ENCODE results near the gene DOK4.

DOK4 gene

DNA sequence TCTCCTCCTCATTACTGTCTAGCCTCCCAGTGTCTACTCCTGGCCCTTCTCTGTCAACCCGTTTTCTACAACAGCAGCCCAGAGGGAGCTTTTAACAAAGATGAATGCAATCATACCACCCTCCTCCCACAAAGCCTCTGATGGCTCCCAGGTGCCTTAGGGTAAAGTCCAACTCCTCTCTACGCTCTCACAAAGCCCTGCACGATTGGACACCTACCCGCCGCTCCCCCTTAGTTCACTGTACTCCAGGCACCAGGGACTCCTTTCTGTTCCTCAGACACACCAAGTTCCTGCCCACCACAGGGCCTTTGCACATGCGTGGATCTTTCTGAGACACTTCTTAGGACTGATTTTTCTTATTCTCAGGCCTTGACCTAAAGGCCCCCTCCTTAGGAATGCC lies 32.6 kb upstream of the DOK4 start:
- DNase-seq (ENCODE audit: low read depth) = no peak

- no peak for DNase-seq (ENCODE audit: low read depth)
Measured at GRCh38 chr16:57518520-57518919, 32.2 kb upstream of the DOK4 start.

DNA sequence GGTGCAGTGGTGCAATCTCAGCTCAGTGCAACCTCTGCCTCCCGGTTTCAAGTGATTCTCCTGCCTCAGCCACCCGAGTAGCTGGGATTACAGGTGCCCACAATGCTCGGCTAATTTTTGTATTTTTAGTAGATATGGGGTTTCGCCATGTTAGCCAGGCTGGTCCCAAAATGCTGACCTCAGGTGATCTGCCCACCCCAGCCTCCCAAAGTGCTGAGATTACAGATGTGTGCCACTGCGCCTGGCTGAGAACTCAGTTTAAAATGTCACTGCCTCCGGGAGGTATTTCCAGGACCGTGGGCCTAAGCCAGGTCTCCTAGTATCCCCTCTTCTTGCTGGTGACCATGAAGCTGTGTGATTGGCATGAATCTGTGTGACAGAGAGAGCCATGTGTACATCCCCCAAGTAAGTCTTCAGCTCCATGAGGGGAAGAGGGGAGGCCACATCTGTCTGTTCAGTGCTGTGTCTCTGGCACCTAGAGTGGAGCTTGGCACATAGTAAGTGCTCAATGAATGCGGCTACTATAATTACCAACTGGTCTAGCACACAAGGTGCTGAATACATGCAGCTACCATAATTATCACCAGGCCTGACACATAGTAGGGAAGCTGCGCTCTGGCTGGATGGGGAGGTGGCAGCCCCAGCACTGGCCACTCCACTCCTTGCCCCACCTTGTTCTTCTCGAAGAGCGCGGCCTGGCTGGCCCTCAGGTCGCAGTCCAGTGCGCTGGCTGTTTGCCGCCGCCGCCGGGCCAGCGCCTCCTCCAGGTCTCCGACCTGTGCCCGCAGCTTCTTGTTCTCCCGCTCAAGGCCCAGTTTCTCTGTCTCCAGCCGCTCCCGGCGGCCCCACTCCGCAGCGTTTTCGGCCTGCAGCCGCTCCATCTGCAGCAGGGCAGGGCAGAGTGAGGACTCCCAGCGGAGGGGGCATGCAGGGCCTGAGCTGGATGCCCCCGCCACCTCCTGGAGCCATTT lies 31.4 kb upstream of the DOK4 start:
- no peak for DNase-seq (ENCODE audit: low read depth)

DNA sequence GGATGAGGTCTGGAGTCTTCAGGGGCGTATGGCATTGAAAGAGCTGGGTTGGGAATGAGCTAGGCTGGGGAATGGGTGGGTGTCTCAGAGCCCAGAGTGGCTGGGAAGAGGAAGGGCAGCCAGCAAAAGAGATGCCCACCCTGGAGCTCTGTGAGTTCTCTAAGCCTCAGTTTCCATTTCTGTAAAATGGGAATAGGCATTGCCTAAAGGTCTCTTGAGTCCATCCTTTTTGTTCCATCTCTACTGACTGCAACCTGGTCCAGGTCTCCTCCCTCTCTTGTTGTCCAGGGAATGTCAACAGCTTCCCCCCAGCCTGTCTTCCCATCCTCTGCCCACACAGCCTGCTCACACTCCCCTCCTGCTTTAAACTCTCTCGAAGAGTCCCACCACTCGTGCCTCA lies 30.5 kb upstream of the DOK4 start:
- DNase-seq (ENCODE audit: low read depth) = no peak

DNA sequence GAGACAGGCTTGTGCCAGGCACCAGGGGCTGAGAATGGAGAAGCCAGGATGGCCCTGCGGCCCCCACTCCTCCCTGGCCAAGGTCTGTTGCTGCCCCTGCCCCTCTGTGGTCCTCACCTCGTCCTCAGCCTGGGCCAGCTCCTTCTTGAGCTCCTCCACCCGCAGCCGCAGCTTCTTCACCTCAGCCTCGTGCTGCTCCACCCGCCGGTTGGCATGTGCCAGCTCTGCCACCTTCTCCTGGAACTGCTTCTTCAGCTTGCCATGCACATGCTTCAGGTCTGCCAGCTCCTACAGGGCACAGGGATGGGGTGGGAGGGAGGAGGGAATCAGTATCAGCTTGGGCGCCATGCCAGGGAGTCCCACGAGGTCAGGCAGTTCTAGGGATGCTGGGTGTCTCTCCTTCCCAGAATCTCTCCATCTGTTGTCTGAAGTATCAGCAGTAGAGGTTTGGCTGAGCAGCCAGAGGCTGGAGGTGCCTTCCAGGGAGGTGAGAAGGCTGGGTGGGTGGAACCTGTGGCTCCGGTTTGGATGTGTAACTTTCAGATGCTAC lies 30.0 kb upstream of the DOK4 start:
- DNase-seq (ENCODE audit: low read depth) = no peak

GRCh38 chr16:57514791-57515600 lies 28.7 kb upstream of the DOK4 start:
- no peak for DNase-seq (ENCODE audit: low read depth)

- no peak for DNase-seq (ENCODE audit: low read depth)
Measured at GRCh38 chr16:57514371-57514770, 28.1 kb upstream of the DOK4 start.

- DNase-seq (ENCODE audit: low read depth) = peak; percentile 28
Measured at GRCh38 chr16:57513371-57514102, 27.2 kb upstream of the DOK4 start.

DNA sequence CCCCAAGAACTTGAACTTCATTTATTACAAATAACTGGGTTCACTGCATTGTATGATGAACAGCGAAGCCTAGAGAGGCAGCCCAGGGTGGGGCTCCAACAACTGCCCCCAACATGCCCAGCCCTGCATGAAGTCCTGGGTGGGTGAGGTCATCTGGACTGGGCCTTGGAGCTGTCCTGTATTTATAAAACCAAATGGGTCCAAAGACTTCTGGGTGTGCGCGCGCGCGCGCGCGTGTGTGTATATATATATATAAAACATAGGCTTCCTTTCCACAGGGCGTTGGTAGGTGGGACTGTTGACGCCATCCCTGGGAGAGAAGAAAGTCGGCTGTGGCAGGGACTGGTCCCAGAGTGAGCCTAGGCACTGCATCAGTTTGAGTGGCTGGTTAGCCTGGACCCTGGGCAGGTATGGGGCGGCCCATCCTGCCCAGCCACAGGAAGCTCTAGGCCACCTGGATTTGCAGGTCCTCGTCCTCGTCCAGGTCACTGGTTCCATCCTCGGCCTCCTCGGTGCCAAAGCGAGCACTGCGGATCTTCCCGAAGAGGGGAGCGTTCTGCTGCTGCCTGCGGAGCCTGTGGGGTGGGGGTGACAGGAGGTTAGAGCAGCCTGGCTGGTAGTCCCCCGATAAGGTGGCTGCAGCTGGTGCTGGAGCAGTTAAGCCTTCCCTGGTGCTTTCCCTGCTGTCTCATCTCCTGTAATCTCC lies 26.2 kb upstream of the DOK4 start:
- DNase-seq (ENCODE audit: low read depth) = no peak

DNA sequence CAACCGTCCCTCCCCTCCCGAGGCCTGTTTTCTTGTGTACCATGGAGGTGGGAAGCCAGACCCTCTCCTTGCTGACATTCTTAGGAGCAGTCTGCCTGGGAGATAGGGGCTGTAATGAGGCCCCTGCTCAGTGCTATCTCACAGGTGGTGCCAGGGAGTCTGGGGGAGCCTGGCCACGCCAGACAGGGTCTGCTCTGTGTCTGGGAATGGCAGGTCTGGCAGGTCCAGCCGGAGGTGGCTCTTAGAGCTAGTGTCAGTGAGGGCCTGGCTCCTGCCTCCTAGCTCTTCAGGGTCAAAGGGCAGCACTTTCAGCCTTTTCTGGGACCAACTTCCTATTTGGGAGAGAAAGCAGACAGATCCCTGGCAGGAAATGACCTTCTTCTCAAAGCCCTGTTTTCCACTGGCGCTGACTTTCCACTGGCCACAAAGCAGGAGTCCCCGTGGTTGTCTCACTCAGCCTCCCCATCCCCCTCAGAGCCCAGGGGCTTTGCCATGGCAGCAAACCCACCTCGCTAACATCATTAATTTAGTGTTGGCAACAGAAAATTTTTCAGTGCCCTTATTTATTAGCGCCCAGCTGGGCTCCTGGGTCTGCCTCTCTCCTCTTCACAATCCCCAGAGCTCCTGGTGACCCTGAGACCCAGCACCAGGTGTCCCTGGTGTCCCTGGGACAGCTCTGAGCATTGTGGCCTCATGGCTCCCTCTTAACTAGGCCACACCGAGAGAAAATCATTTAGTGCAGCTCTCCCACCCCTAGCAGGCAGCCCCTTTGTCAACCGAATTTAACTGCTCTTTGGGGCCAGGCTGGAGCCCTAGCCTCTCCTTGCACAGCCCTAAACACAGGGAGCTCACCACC lies 24.0 kb upstream of the DOK4 start:
- DNase-seq (ENCODE audit: low read depth) = no peak

DNA sequence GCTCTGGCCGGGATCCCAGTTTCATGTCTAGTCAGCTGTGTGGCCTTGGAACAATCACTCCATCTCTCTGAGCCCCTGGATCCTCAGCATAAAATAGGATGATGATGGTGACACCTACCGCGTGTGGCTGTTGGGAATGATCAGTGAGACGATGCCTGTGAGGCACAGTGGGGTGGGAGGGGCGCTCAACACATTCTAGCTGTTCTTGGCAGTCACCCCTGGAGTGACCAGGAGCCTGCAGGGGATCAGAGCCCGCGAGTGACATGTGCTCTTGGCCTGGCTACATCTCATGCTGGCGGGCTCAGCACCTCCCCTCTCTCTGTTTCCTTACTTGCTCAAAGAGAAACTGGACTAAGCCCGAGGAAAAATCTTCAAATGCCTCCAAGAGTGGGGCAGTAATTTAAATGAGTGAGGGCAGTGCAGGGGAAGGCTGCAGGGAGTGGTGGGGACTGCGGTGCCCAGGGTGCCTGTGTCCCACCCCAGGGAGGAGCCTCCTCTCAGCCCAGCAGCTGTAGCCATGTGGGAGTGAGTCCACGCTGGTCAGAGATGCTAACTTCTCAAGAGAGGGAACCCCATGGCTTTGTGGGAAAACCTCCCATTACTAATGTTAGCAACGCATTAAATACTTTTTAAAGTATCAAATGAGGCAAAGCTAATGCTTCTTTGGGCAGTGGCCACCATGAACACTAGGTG lies 23.1 kb upstream of the DOK4 start:
- no peak for DNase-seq (ENCODE audit: low read depth)

GRCh38 chr16:57508035-57508425 lies 21.7 kb upstream of the DOK4 start:
- no peak for DNase-seq (ENCODE audit: low read depth)

- DNase-seq (ENCODE audit: low read depth) = no peak
Measured at GRCh38 chr16:57507136-57508034, 21.1 kb upstream of the DOK4 start.

DNA sequence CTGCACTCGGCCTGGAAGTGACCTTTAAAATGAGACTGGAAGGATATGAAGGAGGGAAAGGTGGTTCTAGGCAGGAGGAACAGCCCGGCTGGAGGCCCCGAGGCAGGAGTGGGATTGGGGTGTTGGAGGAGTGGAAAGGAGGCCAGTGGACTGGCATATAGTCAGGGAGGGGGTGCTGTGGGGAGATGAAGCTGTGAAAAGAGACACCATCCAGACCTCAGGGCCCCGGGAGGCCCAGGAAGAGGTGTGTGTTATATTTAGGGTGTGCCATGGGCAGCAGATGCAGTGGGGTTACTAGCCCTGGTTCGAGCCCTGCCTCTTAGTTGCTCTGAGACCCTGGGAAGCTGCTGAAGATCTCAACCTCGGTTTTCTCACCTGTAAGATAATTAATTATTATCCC lies 18.9 kb upstream of the DOK4 start:
- no peak for DNase-seq (ENCODE audit: low read depth)

DNA sequence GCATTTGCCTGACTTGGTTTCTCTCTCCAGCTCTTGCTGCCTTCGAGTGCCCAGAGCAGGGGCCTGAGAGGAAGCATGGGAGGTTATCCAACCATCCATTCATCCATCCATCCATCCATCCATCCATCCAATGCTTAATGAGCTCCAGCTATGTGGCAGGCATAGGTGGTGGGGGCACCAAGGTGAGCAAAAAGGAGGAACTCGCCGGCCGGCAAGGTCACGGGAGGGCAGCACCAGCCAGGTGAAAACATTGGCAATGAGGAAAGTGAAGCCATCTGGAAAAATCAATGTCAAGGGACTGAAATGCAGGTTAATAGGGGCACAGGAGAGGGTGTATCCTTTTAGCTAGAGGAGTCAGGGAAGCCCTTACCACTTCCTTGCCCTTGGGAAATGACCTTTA lies 18.2 kb upstream of the DOK4 start:
- no peak for DNase-seq (ENCODE audit: low read depth)

- DNase-seq (ENCODE audit: low read depth) = no peak
Measured at GRCh38 chr16:57504001-57504400, 17.7 kb upstream of the DOK4 start.

DNA sequence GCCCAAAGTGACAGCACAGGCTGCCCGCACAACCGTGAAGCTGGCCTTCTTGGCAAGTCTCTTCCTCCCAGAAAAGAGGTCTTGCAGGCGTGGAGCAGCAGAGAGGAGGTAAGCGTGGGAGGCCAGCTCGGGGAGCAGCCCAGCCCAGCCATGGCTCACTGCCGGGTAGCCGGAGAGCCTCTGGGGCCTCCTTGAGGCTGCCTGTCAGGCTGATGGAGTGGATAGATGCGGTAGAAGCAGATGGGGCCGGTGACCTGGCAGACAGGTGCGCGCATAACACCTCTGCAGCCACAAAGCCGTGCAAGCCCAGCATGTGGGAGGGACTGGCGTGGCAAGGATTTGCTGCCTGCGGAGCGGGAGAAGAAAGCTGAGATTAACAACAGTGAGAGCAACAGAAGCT lies 17.1 kb upstream of the DOK4 start:
- DNase-seq (ENCODE audit: low read depth) = no peak

GRCh38 chr16:57502048-57502775 lies 15.9 kb upstream of the DOK4 start:
- no peak for DNase-seq (ENCODE audit: low read depth)

Data from GM04504 (cell line).